ENCODE results near the gene SERPINB12.

DNA sequence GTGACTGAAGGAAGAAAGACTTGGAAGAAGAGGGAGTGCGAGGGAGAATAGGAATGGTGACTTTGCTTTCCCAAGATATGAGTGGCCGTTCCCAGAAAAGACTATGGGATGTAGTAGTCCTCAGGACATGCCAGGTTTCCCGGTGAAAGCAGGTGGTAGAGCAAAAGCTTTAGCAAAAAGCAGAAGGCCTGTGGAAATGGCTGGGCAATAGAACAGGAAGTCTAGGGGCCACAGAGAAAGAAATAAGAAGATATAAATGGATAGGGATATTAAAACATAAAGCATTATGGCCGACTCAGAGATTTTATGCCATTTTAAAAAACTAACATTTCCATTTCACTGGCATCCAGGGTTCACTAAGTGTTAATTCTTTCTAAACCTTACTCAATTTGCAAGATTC is 43.8 kb downstream of the SERPINB12 start:
- TF ChIP-seq, protein P1, sequence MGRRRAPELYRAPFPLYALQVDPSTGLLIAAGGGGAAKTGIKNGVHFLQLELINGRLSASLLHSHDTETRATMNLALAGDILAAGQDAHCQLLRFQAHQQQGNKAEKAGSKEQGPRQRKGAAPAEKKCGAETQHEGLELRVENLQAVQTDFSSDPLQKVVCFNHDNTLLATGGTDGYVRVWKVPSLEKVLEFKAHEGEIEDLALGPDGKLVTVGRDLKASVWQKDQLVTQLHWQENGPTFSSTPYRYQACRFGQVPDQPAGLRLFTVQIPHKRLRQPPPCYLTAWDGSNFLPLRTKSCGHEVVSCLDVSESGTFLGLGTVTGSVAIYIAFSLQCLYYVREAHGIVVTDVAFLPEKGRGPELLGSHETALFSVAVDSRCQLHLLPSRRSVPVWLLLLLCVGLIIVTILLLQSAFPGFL (CRISPR knock-in tag; IDR thresholded peaks at IDR 0.05): no peak
- no peak for TF ChIP-seq MEIS2 (CRISPR knock-in tag; IDR thresholded peaks at IDR 0.05)

All from HepG2 (cell line).